ENCODE data around the gene PTBP2. TPM values are rescaled to one million over a fixed set of nuclear protein-coding genes. Genes with fewer than 3 reads are reported as not detected.

PTBP2 gene
- total and polyA plus RNA-seq, 7 donors: 5.5 to 20.3 (median 9.3) TPM

DNA sequence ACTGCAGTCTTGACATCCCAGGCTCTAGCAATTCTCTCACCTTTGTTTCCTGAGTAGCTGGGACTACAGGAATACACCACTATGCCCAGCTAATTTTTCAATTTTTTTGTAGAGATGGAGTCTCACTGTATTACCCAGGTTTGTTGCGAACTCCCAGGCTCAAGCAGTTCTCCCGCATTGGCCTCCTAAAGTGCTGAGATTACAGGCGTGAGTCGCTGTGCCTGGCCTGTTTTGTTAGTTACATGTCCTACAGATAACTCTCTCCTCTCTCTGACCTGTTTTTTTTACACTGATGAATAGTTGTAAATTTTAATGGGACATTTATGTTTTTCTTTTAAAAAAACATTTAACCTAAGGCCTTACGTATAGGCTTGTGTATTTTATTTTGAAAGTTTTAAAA, 19.8 kb downstream of the PTBP2 start:
- H3K4me3 ChIP-seq: no peak overlapping the region
- no peaks in the 10 kb centered on the region for H3K9me3 ChIP-seq
- no peak for DNase-seq
- no peaks in the 10 kb centered on the region for H3K27me3 ChIP-seq (ENCODE audit: insufficient read depth in 3 of 3, low read length in 2 of 3)
- H3K4me1 ChIP-seq: peaks cover 12% of the 10 kb centered on the region
- H3K27ac ChIP-seq: no peak overlapping the region
- WGBS, 3 donors: 88 to 98% (median 92%) methylated on average over 5 of the region's 5 CpGs
- intact Hi-C loops (cut with DNase I): no loop called here
- peak in 1 of 4 donors; percentile 58 for ATAC-seq
- TF ChIP-seq, protein P1, sequence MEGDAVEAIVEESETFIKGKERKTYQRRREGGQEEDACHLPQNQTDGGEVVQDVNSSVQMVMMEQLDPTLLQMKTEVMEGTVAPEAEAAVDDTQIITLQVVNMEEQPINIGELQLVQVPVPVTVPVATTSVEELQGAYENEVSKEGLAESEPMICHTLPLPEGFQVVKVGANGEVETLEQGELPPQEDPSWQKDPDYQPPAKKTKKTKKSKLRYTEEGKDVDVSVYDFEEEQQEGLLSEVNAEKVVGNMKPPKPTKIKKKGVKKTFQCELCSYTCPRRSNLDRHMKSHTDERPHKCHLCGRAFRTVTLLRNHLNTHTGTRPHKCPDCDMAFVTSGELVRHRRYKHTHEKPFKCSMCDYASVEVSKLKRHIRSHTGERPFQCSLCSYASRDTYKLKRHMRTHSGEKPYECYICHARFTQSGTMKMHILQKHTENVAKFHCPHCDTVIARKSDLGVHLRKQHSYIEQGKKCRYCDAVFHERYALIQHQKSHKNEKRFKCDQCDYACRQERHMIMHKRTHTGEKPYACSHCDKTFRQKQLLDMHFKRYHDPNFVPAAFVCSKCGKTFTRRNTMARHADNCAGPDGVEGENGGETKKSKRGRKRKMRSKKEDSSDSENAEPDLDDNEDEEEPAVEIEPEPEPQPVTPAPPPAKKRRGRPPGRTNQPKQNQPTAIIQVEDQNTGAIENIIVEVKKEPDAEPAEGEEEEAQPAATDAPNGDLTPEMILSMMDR (IDR thresholded peaks at IDR 0.05): no peak
- no peaks in the 10 kb centered on the region for H3K36me3 ChIP-seq (ENCODE audit: insufficient read depth in 1 of 2, low read depth in 1 of 2)

DNA sequence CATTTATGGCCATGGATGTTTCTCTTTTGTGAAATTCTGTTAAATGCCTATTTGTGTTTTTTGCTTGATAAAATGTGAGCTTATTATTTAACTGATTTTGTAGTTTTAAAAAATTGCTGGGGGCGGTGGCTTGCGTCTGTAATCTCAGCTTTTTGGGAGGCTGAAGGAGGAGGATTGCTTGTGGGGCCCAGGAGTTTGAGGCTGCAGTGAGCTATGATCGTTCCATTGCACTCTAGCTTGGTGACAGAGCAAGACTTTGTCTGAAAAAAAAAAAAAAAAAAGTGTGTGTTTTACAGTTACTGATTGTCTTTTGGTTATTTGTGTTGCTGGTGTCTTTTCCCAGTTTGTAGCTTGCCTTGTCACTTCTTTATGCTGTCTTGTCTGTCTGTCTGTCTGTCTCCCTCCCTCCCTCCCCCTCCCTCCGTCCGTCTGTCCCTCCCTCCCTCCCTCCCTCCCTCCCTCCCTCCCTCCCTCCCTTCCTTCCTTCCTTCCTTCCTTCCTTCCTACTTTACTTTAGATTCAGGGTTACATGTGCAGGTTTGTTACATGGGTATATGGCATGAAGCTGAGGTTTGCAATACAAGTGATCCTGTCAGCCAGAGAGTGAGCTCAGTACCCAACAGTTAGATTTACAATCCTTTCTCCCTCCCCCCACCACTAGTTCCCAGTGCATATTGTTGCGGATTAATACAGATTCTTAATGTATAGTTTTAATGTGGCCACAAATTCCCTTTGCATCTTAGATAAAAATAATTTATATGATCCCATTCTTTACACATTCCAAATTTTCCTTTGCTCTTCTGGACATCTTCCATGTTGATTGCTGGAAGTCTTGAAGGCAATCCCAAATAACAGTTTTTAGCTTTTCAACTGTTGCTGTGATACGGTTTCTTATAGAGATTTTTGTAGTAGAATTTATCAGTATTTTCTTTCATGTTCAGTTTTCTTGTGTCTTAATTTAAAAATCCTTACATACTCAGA, 25.1 kb downstream of the PTBP2 start:
- no peak overlapping the region for H3K4me3 ChIP-seq
- H3K27ac ChIP-seq: no peak overlapping the region
- H3K4me1 ChIP-seq: peaks cover 29% of the 10 kb centered on the region
- intact Hi-C loops (cut with DNase I): no loop called here
- DNase-seq: no peak
- no peaks in the 10 kb centered on the region for H3K27me3 ChIP-seq (ENCODE audit: insufficient read depth in 3 of 3, low read length in 2 of 3)
- peaks cover 0 to 11% of the 10 kb centered on the region in 2 donors for H3K36me3 ChIP-seq (ENCODE audit: insufficient read depth in 1 of 2, low read depth in 1 of 2)
- TF ChIP-seq, protein P1 (IDR thresholded peaks at IDR 0.05): no peak
- H3K9me3 ChIP-seq: no peaks in the 10 kb centered on the region
- ATAC-seq: peak in 1 of 4 donors; percentile 54
- WGBS, 3 donors: 68 to 72% (median 71%) methylated on average over 7 of the region's 7 CpGs

DNA sequence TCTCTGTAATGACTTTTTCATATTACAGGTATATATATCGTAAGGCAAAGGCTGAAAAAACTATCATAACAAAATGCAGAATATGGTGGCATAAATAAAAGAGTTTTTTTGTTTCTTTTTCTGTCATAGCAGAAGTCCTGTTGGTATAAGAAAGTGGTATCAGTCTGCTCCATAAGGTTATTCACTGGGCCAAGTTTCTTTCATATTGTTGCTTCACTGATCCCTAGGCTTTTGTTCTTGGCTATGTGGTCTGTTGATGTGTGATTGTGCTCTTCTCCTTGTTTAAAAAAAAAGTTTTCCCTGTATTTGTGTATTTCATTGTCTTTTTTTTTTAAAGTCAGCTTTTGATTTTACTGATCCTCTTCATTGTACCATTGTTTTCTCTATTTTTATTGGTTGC, 26.0 kb downstream of the PTBP2 start:
- Histone ChIP-seq H3K36me3 (ENCODE audit: insufficient read depth in 1 of 2, low read depth in 1 of 2) (peaks cover under 1 to 19% of the 10 kb centered on the region in 2 donors), H3K4me1 (peaks cover 22% of the 10 kb centered on the region), H3K4me3 (peak overlapping the region; percentile 17), H3K27ac (no peak overlapping the region), H3K27me3 (ENCODE audit: insufficient read depth in 3 of 3, low read length in 2 of 3) (no peaks in the 10 kb centered on the region), H3K9me3 (no peaks in the 10 kb centered on the region)
- intact Hi-C loops (cut with DNase I): no loop called here
- DNase-seq (no peak), ATAC-seq (peak in 2 of 4 donors; percentile 57 to 72)
- 95 to 100% (median 98%) methylated on average over 1 of the region's 1 CpG for WGBS, 3 donors
- TF ChIP-seq, protein P1 (IDR thresholded peaks at IDR 0.05): no peak

DNA sequence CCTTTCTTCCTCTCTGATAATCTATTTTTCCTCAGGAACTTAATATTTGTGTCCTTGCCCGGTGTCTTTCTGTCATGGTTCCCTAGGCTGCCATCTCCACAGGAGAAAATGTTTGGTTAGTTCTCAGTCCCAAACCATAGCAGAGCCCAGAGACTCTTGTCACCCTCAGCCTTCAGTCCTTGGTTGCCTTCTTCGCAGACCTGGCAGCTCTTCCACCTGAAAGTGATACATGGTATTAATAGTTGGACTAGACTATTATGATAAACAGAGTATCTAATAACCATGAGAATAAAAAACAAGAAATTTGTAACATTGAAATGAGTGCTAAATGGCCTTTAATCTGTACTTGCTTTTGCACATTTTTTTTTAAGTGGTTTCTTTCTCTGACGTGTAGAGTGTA, 26.5 kb downstream of the PTBP2 start:
- intact Hi-C loops (cut with DNase I): no loop called here
- Histone ChIP-seq H3K4me3 (peak overlapping the region; percentile 17), H3K27me3 (ENCODE audit: insufficient read depth in 3 of 3, low read length in 2 of 3) (no peaks in the 10 kb centered on the region), H3K9me3 (no peaks in the 10 kb centered on the region), H3K27ac (no peak overlapping the region), H3K36me3 (ENCODE audit: insufficient read depth in 1 of 2, low read depth in 1 of 2) (peaks cover 5 to 24% of the 10 kb centered on the region in 2 donors), H3K4me1 (peaks cover 22% of the 10 kb centered on the region)
- ATAC-seq: peak in 2 of 4 donors; percentile 39 to 75
- DNase-seq: no peak
- TF ChIP-seq, protein P1 (IDR thresholded peaks at IDR 0.05): no peak
- 46 to 57% (median 57%) methylated on average over 3 of the region's 3 CpGs for whole genome bisulfite sequencing, 3 donors

Data from psoas muscle (tissue), 8 donors.